Hepatocyte (in vitro differentiated cells): ENCODE results near the gene SOX13. TPM values are rescaled to one million over a fixed set of nuclear protein-coding genes. Genes with fewer than 3 reads are reported as not detected.

Experiments used
- DNase-seq: peaks from one replicate; pipeline ENCODE4 v3.0.0-alpha.2; 2016; ENCODE audit warnings: low spot score
- H2AFZ ChIP-seq: fragments of 200-600 bp; sonication (generic); 2 replicates; pipeline ENCODE4 v1.6.0; 2016; ENCODE audit warnings: antibody characterized with exemption, mild to moderate bottlenecking
- H3K27ac ChIP-seq: fragments of 200-600 bp; sonication (generic); 2 replicates; pipeline ENCODE4 v1.5.1; 2016; ENCODE audit warnings: mild to moderate bottlenecking
- H3K27me3 ChIP-seq: fragments of 200-600 bp; sonication (generic); 2 replicates; pipeline ENCODE4 v1.6.1; 2016
- H3K36me3 ChIP-seq: fragments of 200-600 bp; sonication (generic); replicated peaks from 2 replicates; pipeline ENCODE4 v1.5.1; 2016; ENCODE audit warnings: low read depth; ENCODE audit not compliant: insufficient read depth
- H3K4me1 ChIP-seq: fragments of 200-600 bp; sonication (generic); 2 replicates; pipeline ENCODE4 v1.5.1; 2016; ENCODE audit warnings: mild to moderate bottlenecking, moderate library complexity; ENCODE audit not compliant: insufficient read depth
- H3K4me2 ChIP-seq: fragments of 200-600 bp; sonication (generic); 2 replicates; pipeline ENCODE4 v1.6.0; 2016
- H3K4me3 ChIP-seq: fragments of 200-600 bp; sonication (generic); 2 replicates; pipeline ENCODE4 v1.5.1; 2016; ENCODE audit warnings: mild to moderate bottlenecking
- H3K79me2 ChIP-seq: fragments of 200-600 bp; sonication (generic); 2 replicates; pipeline ENCODE4 v1.6.0; 2017; ENCODE audit warnings: mild to moderate bottlenecking
- H3K9me2 ChIP-seq: fragments of 200-600 bp; sonication (generic); replicated peaks from 2 replicates; pipeline ENCODE4 v1.6.0; 2017; ENCODE audit warnings: mild to moderate bottlenecking; ENCODE audit not compliant: insufficient read depth
- H3K9me3 ChIP-seq: fragments of 200-600 bp; sonication (generic); 2 replicates; pipeline ENCODE4 v1.5.1; 2016; ENCODE audit warnings: low read depth, mild to moderate bottlenecking
- H4K20me1 ChIP-seq: fragments of 200-600 bp; sonication (generic); 2 replicates; pipeline ENCODE4 v1.6.0; 2016; ENCODE audit warnings: mild to moderate bottlenecking; ENCODE audit not compliant: insufficient read depth, poor library complexity, severe bottlenecking
- EZH2 ChIP-seq: fragments of 200-600 bp; sonication (generic); IDR thresholded peaks from 2 replicates; pipeline ENCODE4 v1.6.1; 2016; ENCODE audit warnings: antibody characterized with exemption, mild to moderate bottlenecking, borderline replicate concordance
- EZH2phosphoT487 ChIP-seq: fragments of 200-600 bp; sonication (generic); IDR thresholded peaks from one replicate; pipeline ENCODE4 v1.6.1; 2018; ENCODE audit warnings: antibody characterized with exemption, mild to moderate bottlenecking, low read depth, moderate library complexity; ENCODE audit not compliant: unreplicated experiment, severe bottlenecking
- WGBS: methylation state at CpG from one replicate; pipeline ENCODE4 v1.1.6; 2016; ENCODE audit warnings: low lambda C conversion rate; ENCODE audit errors: missing lambda C conversion rate; 5-methylcytosine and 5-hydroxymethylcytosine counted together
- polyA plus RNA-seq: library from polyadenylated mRNA; unstranded; fragments of >200 nt; fragmentation: Nextera tagmentation; extraction: Ambion mirVana; gene quantifications from 2 replicates; pipeline ENCODE4 v1.2.1, GENCODE V29; 2016
- total RNA-seq: library from RNA; depleted of rRNA; stranded (reverse); fragments of >200 nt; gene quantifications from 2 replicates; pipeline ENCODE4 v1.2.3, GENCODE V29; 2014
- TF ChIP-seq, protein P1 (sequence below): fragments of 200-600 bp; sonication (generic); IDR thresholded peaks from 2 replicates; pipeline ENCODE4 v1.5.1; 2016; ENCODE audit warnings: antibody characterized with exemption, mild to moderate bottlenecking; ENCODE audit not compliant: poor library complexity

SOX13 gene
- total and polyA plus RNA-seq, 2 experiments from 2014 or later: 11.9 to 22.3 TPM

GRCh38 chr1:204042516-204042915, 30.4 kb upstream of the SOX13 start:
- H3K36me3 ChIP-seq: no peaks in the 10 kb centered on the region
- H3K4me2 ChIP-seq: no peak overlapping the region
- no peak for DNase-seq
- no peak overlapping the region for H3K4me3 ChIP-seq
- H3K9me3 ChIP-seq: no peaks in the 10 kb centered on the region
- H3K79me2 ChIP-seq: no peaks in the 10 kb centered on the region
- H3K9me2 ChIP-seq: no peaks in the 10 kb centered on the region
- H3K4me1 ChIP-seq: no peaks in the 10 kb centered on the region
- TF ChIP-seq EZH2: no peak
- no peak for TF ChIP-seq EZH2phosphoT487
- TF ChIP-seq, protein P1, sequence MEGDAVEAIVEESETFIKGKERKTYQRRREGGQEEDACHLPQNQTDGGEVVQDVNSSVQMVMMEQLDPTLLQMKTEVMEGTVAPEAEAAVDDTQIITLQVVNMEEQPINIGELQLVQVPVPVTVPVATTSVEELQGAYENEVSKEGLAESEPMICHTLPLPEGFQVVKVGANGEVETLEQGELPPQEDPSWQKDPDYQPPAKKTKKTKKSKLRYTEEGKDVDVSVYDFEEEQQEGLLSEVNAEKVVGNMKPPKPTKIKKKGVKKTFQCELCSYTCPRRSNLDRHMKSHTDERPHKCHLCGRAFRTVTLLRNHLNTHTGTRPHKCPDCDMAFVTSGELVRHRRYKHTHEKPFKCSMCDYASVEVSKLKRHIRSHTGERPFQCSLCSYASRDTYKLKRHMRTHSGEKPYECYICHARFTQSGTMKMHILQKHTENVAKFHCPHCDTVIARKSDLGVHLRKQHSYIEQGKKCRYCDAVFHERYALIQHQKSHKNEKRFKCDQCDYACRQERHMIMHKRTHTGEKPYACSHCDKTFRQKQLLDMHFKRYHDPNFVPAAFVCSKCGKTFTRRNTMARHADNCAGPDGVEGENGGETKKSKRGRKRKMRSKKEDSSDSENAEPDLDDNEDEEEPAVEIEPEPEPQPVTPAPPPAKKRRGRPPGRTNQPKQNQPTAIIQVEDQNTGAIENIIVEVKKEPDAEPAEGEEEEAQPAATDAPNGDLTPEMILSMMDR: no peak
- H4K20me1 ChIP-seq: no peaks in the 10 kb centered on the region
- 96% methylated on average over 2 of the region's 2 CpGs for WGBS
- H3K27me3 ChIP-seq: no peaks in the 10 kb centered on the region
- H2AFZ ChIP-seq: no peak overlapping the region
- H3K27ac ChIP-seq: no peak overlapping the region

DNA sequence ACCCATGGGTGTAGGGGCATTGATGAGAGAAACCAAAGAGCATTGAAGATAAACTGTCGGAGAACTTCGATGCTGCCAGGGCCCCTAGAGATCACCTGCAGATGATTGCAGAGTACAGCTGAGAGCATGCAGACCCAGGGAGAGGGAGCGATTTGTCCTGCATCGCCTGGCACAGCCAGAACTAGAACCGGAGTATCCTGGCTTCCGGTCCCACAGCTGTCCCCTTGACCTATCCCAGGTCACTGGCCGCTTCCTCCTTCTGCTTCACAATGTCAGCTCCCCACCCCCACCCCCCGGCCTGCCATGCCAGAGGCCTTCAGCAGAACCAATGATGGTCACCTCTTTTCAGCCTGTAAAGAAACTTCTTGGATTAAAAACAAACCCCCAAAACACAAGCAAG, 29.2 kb upstream of the SOX13 start:
- Histone ChIP-seq H3K9me2 (no peaks in the 10 kb centered on the region), H3K79me2 (no peaks in the 10 kb centered on the region), H3K4me3 (no peak overlapping the region), H3K4me2 (no peak overlapping the region), H3K4me1 (no peaks in the 10 kb centered on the region), H2AFZ (no peak overlapping the region), H3K36me3 (no peaks in the 10 kb centered on the region), H3K27me3 (no peaks in the 10 kb centered on the region), H3K9me3 (no peaks in the 10 kb centered on the region), H3K27ac (no peak overlapping the region), H4K20me1 (no peaks in the 10 kb centered on the region)
- DNase-seq: no peak
- WGBS: 90% methylated on average over 8 of the region's 8 CpGs
- TF ChIP-seq EZH2phosphoT487 (no peak), EZH2 (no peak)
- TF ChIP-seq, protein P1: no peak

GRCh38 chr1:204044448-204044847, 28.5 kb upstream of the SOX13 start:
- H4K20me1 ChIP-seq: no peaks in the 10 kb centered on the region
- no peak overlapping the region for H3K27ac ChIP-seq
- H3K79me2 ChIP-seq: no peaks in the 10 kb centered on the region
- no peaks in the 10 kb centered on the region for H3K4me1 ChIP-seq
- no peak overlapping the region for H3K4me3 ChIP-seq
- H3K4me2 ChIP-seq: no peak overlapping the region
- no peaks in the 10 kb centered on the region for H3K36me3 ChIP-seq
- H3K9me3 ChIP-seq: no peaks in the 10 kb centered on the region
- no peak overlapping the region for H2AFZ ChIP-seq
- no peaks in the 10 kb centered on the region for H3K9me2 ChIP-seq
- WGBS: 100% methylated on average over 1 of the region's 1 CpG
- DNase-seq: no peak
- TF ChIP-seq, protein P1: no peak
- TF ChIP-seq EZH2 (no peak), EZH2phosphoT487 (no peak)
- H3K27me3 ChIP-seq: no peaks in the 10 kb centered on the region

- H3K4me3 ChIP-seq: no peak overlapping the region
- H3K79me2 ChIP-seq: no peaks in the 10 kb centered on the region
- TF ChIP-seq EZH2phosphoT487 (no peak), EZH2 (no peak)
- TF ChIP-seq, protein P1: no peak
- H3K27me3 ChIP-seq: no peaks in the 10 kb centered on the region
- WGBS: 92% methylated on average over 8 of the region's 8 CpGs
- H2AFZ ChIP-seq: no peak overlapping the region
- DNase-seq: no peak
- no peak overlapping the region for H3K27ac ChIP-seq
- H3K9me3 ChIP-seq: no peaks in the 10 kb centered on the region
- no peaks in the 10 kb centered on the region for H3K9me2 ChIP-seq
- H4K20me1 ChIP-seq: no peaks in the 10 kb centered on the region
- H3K36me3 ChIP-seq: no peaks in the 10 kb centered on the region
- H3K4me1 ChIP-seq: no peaks in the 10 kb centered on the region
- H3K4me2 ChIP-seq: no peak overlapping the region
These were observed 27.5 kb upstream of the SOX13 start for GRCh38 chr1:204045430-204045829.
